SK-N-SH (cell line): ENCODE results near the gene SDK1. TPM values are rescaled to one million over a fixed set of nuclear protein-coding genes. Genes with fewer than 3 reads are reported as not detected.

Source experiments
- CTCF ChIA-PET: fragments of 300-600, 350-600 bp; formaldehyde crosslinking; extraction: SDS; loops from one replicate; lab custom pipeline; 2021; lab: Yijun Ruan, JAX
- POLR2A ChIA-PET: fragments of 350-600 bp; sonication (Branson Sonifier 250); formaldehyde crosslinking; extraction: SDS; loops from one replicate; lab custom pipeline; 2020; ENCODE audit warnings: antibody characterized with exemption, inconsistent platforms; lab: Yijun Ruan, JAX
- DNase-seq: peaks from one replicate; pipeline ENCODE4 v3.0.0; 2012
- H2AFZ ChIP-seq: fragments of 200-600 bp; sonication (generic); 2 replicates; pipeline ENCODE4 v1.8.1; 2016; ENCODE audit warnings: antibody characterized with exemption, mild to moderate bottlenecking, low read depth
- H3F3A ChIP-seq: fragments of 200-600 bp; sonication (generic); replicated peaks from 2 replicates; pipeline ENCODE3; 2016; ENCODE audit warnings: antibody characterized with exemption, mild to moderate bottlenecking; ENCODE audit not compliant: insufficient read depth
- H3K27ac ChIP-seq, 2 experiments: fragments of 200-500 bp in 1 of 2; fragments of 200-600 bp in 1 of 2; sonication (Bioruptor generic) in 1 of 2; sonication (generic), shearing (Covaris generic) in 1 of 2; 2 replicates each; pipeline versions ENCODE4 v1.5.1 to v1.6.1; 2014 to 2016; ENCODE audit warnings: low read depth in 2 of 2, inconsistent platforms in 1 of 2, low read length in 1 of 2, mild to moderate bottlenecking in 1 of 2, mixed read lengths in 1 of 2
- H3K27me3 ChIP-seq: fragments of 200-600 bp; sonication (generic), shearing (Covaris generic); 2 replicates; pipeline ENCODE4 v1.6.1; 2016; ENCODE audit warnings: mixed run types; ENCODE audit not compliant: insufficient read depth
- H3K36me3 ChIP-seq, 2 experiments: fragments of 200-500 bp in 1 of 2; fragments of 200-600 bp in 1 of 2; sonication (Bioruptor generic) in 1 of 2; sonication (generic) in 1 of 2; replicated peaks in 1 of 2; 2 replicates each; pipeline versions ENCODE3 to v1.5.1; 2014 to 2016; ENCODE audit warnings: low read length in 1 of 2, mild to moderate bottlenecking in 1 of 2; ENCODE audit not compliant: insufficient read depth in 2 of 2, control insufficient read depth in 1 of 2
- H3K4me1 ChIP-seq, 2 experiments: fragments of 200-500 bp in 1 of 2; fragments of 200-600 bp in 1 of 2; sonication (Bioruptor generic) in 1 of 2; sonication (generic), shearing (Covaris generic) in 1 of 2; 2 replicates each; pipeline versions ENCODE4 v1.5.1 to v1.6.1; 2014 to 2016; ENCODE audit warnings: low read depth in 1 of 2, low read length in 1 of 2, mixed run types in 1 of 2; ENCODE audit not compliant: insufficient read depth in 2 of 2, control insufficient read depth in 1 of 2
- H3K4me2 ChIP-seq: fragments of 200-600 bp; sonication (generic), shearing (Covaris generic); 2 replicates; pipeline ENCODE4 v1.6.1; 2017; ENCODE audit warnings: mixed run types
- H3K4me3 ChIP-seq, 2 experiments: fragments of 200-500 bp in 1 of 2; fragments of 200-600 bp in 1 of 2; sonication (Bioruptor generic) in 1 of 2; sonication (generic), shearing (Covaris generic) in 1 of 2; 2 replicates each; pipeline versions ENCODE4 v1.5.1 to v1.8.1; 2014 to 2016; ENCODE audit warnings: low read depth in 2 of 2, inconsistent platforms in 1 of 2, low read length in 1 of 2, mild to moderate bottlenecking in 1 of 2, mixed read lengths in 1 of 2, moderate library complexity in 1 of 2
- H3K79me2 ChIP-seq: fragments of 200-600 bp; sonication (generic); 2 replicates; pipeline ENCODE4 v1.8.1; 2017; ENCODE audit warnings: mild to moderate bottlenecking; ENCODE audit not compliant: insufficient read depth
- H3K9ac ChIP-seq: fragments of 200-600 bp; sonication (generic); 2 replicates; pipeline ENCODE4 v1.6.1; 2017; ENCODE audit warnings: mixed run types
- H3K9me2 ChIP-seq: fragments of 200-600 bp; sonication (generic); 2 replicates; pipeline ENCODE4 v1.6.1; 2017; ENCODE audit warnings: mixed run types
- H3K9me3 ChIP-seq: fragments of 200-600 bp; sonication (generic); 2 replicates; pipeline ENCODE4 v1.6.1; 2017; ENCODE audit warnings: mixed run types, mild to moderate bottlenecking, moderate library complexity
- H4K20me1 ChIP-seq: fragments of 200-600 bp; sonication (generic); 2 replicates; pipeline ENCODE4 v1.6.1; 2017; ENCODE audit warnings: mild to moderate bottlenecking, mixed run types; ENCODE audit not compliant: insufficient read depth
- CHD2 ChIP-seq: fragments of 150-350 bp; IDR thresholded peaks from 2 replicates; pipeline ENCODE4 v1.6.1; 2018; ENCODE audit warnings: low read length; ENCODE audit not compliant: partially characterized antibody
- EP300 ChIP-seq, 2 experiments: IDR thresholded peaks; 2 replicates each; pipeline versions ENCODE4 v1.4.0 to v1.6.1; 2012; ENCODE audit warnings: borderline replicate concordance in 1 of 2, low read depth in 1 of 2, low read length in 1 of 2
- EZH2phosphoT487 ChIP-seq: fragments of 200-600 bp; sonication (generic); IDR thresholded peaks from 2 replicates; pipeline ENCODE4 v1.6.1; 2017; ENCODE audit warnings: low read depth, mixed run types, mild to moderate bottlenecking, antibody characterized with exemption, moderate library complexity, borderline replicate concordance
- FOXJ3 ChIP-seq: sonication (generic); formaldehyde crosslinking; IDR thresholded peaks from 2 replicates; pipeline ENCODE4 v1.5.1; 2020; ENCODE audit warnings: mild to moderate bottlenecking, missing genetic modification reagents
- FOXM1 ChIP-seq: IDR thresholded peaks from 2 replicates; pipeline ENCODE4 v1.4.0; 2012; ENCODE audit warnings: low read depth, mild to moderate bottlenecking
- GABPA ChIP-seq: IDR thresholded peaks from 2 replicates; pipeline ENCODE4 v1.4.0; 2012; ENCODE audit warnings: low read depth, mild to moderate bottlenecking
- MAX ChIP-seq: IDR thresholded peaks from 2 replicates; pipeline ENCODE4 v1.4.0; 2012; ENCODE audit warnings: low read depth
- NRF1 ChIP-seq: IDR thresholded peaks from 2 replicates; pipeline ENCODE4 v1.6.1; 2012; ENCODE audit warnings: low read depth, mild to moderate bottlenecking, low read length
- POLR2AphosphoS5 ChIP-seq: IDR thresholded peaks from 2 replicates; pipeline ENCODE4 v1.6.1; 2012; ENCODE audit warnings: low read depth, low read length
- RCOR1 ChIP-seq: fragments of 150-350 bp; IDR thresholded peaks from 2 replicates; pipeline ENCODE4 v1.6.1; 2017; ENCODE audit warnings: antibody characterized with exemption, low read length
- RFX5 ChIP-seq: IDR thresholded peaks from 2 replicates; pipeline ENCODE4 v1.6.1; 2012; ENCODE audit warnings: mild to moderate bottlenecking, improper control_type of control experiment, low read length
- SMC3 ChIP-seq: IDR thresholded peaks from 2 replicates; pipeline ENCODE4 v1.6.1; 2012; ENCODE audit warnings: low read depth, low read length, improper control_type of control experiment
- TCF12 ChIP-seq: IDR thresholded peaks from 2 replicates; pipeline ENCODE4 v1.4.0; 2012
- TEAD4 ChIP-seq: IDR thresholded peaks from 2 replicates; pipeline ENCODE4 v1.4.0; 2012; ENCODE audit warnings: mild to moderate bottlenecking, borderline replicate concordance; ENCODE audit not compliant: insufficient read depth
- USF1 ChIP-seq: IDR thresholded peaks from 2 replicates; pipeline ENCODE4 v1.4.0; 2012; ENCODE audit warnings: low read depth, borderline replicate concordance
- YY1 ChIP-seq: IDR thresholded peaks from 2 replicates; pipeline ENCODE4 v1.4.0; 2012; ENCODE audit warnings: low read depth, mild to moderate bottlenecking
- WGBS: methylation state at CpG from one replicate; pipeline ENCODE4 v1.1.6; 2017; ENCODE audit warnings: low lambda C conversion rate; 5-methylcytosine and 5-hydroxymethylcytosine counted together
- polyA plus RNA-seq, 3 experiments: library from polyadenylated mRNA; depleted of rRNA; stranded (reverse); fragments of >200 nt; gene quantifications; 2 replicates each; pipeline ENCODE4 v1.2.3, GENCODE V29; 2012
- TF ChIP-seq, protein P1 (sequence below): IDR thresholded peaks from 2 replicates; pipeline ENCODE4; 2012
- TF ChIP-seq, protein P2 (sequence below): fragments of 200-600 bp; sonication (generic); IDR thresholded peaks from 2 replicates; pipeline ENCODE4 v1.6.1; 2017; ENCODE audit warnings: antibody characterized with exemption, mild to moderate bottlenecking, moderate library complexity

Gene SDK1
- polyA plus RNA-seq, 1 of the 3 experiments (the other 2 are of a cell fraction) = 1.2 TPM

- H2AFZ ChIP-seq = no peak overlapping the region
- no peak overlapping the region for H3K4me3 ChIP-seq
- 63% methylated on average over 25 of the region's 25 CpGs for WGBS
- no peaks in the 10 kb centered on the region for H3K79me2 ChIP-seq
- no peaks in the 10 kb centered on the region; the same call in 1 of the 2 replicates for H3K9me3 ChIP-seq
- no peak for TF ChIP-seq FOXM1
- no peak for TF ChIP-seq POLR2AphosphoS5
- no peak for TF ChIP-seq GABPA
- TF ChIP-seq EZH2phosphoT487 = no peak
- TF ChIP-seq TCF12 = no peak
- no peak for TF ChIP-seq SMC3
- TF ChIP-seq, protein P1, sequence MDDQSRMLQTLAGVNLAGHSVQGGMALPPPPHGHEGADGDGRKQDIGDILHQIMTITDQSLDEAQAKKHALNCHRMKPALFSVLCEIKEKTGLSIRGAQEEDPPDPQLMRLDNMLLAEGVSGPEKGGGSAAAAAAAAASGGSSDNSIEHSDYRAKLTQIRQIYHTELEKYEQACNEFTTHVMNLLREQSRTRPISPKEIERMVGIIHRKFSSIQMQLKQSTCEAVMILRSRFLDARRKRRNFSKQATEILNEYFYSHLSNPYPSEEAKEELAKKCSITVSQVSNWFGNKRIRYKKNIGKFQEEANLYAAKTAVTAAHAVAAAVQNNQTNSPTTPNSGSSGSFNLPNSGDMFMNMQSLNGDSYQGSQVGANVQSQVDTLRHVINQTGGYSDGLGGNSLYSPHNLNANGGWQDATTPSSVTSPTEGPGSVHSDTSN = no peak
- DNase-seq = no peak
- POLR2A ChIA-PET = no interaction called here
- H3K36me3 ChIP-seq = no peaks in the 10 kb centered on the region
- CTCF ChIA-PET = interaction anchor here (0.5 to 0.7 kb wide), 2 partner anchors 12 to 131 kb away, joined by 3 read pairs; no protein-coding TSS in a partner anchor
- H3K4me1 ChIP-seq = peaks cover 0 to 20% of the 10 kb centered on the region in 2 experiments; a peak in 1 of 4 replicates
- H3K27ac ChIP-seq = no peak overlapping the region
- no peaks in the 10 kb centered on the region for H3F3A ChIP-seq
- no peak overlapping the region for H3K9ac ChIP-seq
- H4K20me1 ChIP-seq = no peaks in the 10 kb centered on the region
- no peaks in the 10 kb centered on the region for H3K27me3 ChIP-seq
- H3K4me2 ChIP-seq = no peak overlapping the region
- H3K9me2 ChIP-seq = no peaks in the 10 kb centered on the region
Measured at GRCh38 chr7:4237296-4238235, 936.5 kb downstream of the SDK1 start.

DNA sequence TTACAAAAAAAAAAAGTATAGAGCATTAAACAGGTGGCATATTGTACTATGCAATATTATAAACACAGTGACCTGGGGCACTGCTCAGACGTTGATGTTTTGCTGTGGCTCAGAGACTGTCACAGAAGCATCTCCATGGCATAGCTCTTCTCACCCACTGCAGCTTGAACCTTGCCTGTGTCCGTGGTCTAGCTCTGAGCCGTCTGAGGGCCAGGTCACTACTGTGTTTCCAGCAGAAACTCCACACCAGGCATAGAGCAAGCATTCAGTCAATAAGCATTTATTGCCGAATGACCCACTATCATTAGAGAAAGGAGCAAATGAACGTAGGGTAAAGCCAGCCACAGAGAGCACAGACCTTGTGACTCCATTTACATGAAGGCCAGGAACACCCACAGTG lies 937.8 kb downstream of the SDK1 start:
- TF ChIP-seq TEAD4 (no peak), TCF12 (no peak), RFX5 (no peak), POLR2AphosphoS5 (no peak), FOXM1 (no peak)
- 36% methylated on average over 5 of the region's 5 CpGs for WGBS
- H3K27ac ChIP-seq = no peak overlapping the region
- no peaks in the 10 kb centered on the region for H4K20me1 ChIP-seq
- H2AFZ ChIP-seq = no peak overlapping the region
- H3K9me2 ChIP-seq = no peaks in the 10 kb centered on the region
- peaks cover 0 to 20% of the 10 kb centered on the region in 2 experiments; a peak in 1 of 4 replicates for H3K4me1 ChIP-seq
- H3K27me3 ChIP-seq = no peaks in the 10 kb centered on the region
- H3K4me2 ChIP-seq = no peak overlapping the region
- ChIA-PET POLR2A (no interaction called here), CTCF (no interaction called here)
- H3K36me3 ChIP-seq = no peaks in the 10 kb centered on the region
- H3K9ac ChIP-seq = no peak overlapping the region
- no peaks in the 10 kb centered on the region; the same call in 1 of the 2 replicates for H3K9me3 ChIP-seq
- no peak overlapping the region for H3K4me3 ChIP-seq
- H3F3A ChIP-seq = no peaks in the 10 kb centered on the region
- no peaks in the 10 kb centered on the region for H3K79me2 ChIP-seq
- no peak for DNase-seq

- H3K79me2 ChIP-seq = no peaks in the 10 kb centered on the region
- TF ChIP-seq, protein P2, sequence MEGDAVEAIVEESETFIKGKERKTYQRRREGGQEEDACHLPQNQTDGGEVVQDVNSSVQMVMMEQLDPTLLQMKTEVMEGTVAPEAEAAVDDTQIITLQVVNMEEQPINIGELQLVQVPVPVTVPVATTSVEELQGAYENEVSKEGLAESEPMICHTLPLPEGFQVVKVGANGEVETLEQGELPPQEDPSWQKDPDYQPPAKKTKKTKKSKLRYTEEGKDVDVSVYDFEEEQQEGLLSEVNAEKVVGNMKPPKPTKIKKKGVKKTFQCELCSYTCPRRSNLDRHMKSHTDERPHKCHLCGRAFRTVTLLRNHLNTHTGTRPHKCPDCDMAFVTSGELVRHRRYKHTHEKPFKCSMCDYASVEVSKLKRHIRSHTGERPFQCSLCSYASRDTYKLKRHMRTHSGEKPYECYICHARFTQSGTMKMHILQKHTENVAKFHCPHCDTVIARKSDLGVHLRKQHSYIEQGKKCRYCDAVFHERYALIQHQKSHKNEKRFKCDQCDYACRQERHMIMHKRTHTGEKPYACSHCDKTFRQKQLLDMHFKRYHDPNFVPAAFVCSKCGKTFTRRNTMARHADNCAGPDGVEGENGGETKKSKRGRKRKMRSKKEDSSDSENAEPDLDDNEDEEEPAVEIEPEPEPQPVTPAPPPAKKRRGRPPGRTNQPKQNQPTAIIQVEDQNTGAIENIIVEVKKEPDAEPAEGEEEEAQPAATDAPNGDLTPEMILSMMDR = no peak
- TF ChIP-seq CHD2 (peak; percentile 50), NRF1 (no peak), EP300 (IDR thresholded peaks at IDR 0.05; ENCODE audit: borderline replicate concordance in 1 of 2, low read depth in 1 of 2, low read length in 1 of 2) (peak in 1 of 2 experiments; percentile 65; a peak in 1 of 4 replicates), MAX (no peak), YY1 (no peak), RCOR1 (peak; percentile 85; the same call in 1 of the 2 replicates), USF1 (no peak), FOXJ3 (CRISPR knock-in tag) (0 out of 2 replicates have a peak, but pooled peaks have one; percentile 46)
- no peak overlapping the region for H2AFZ ChIP-seq
- H3K9me3 ChIP-seq = no peaks in the 10 kb centered on the region; the same call in 1 of the 2 replicates
- H3F3A ChIP-seq = no peaks in the 10 kb centered on the region
- no peak overlapping the region for H3K9ac ChIP-seq
- H3K4me2 ChIP-seq = no peak overlapping the region
- H3K9me2 ChIP-seq = no peaks in the 10 kb centered on the region
- CTCF ChIA-PET = no interaction called here
- H3K4me1 ChIP-seq = peaks cover 0 to 20% of the 10 kb centered on the region in 2 experiments; a peak in 1 of 4 replicates
- peak overlapping the region in 1 of 2 experiments; percentile 50; a peak in 1 of 4 replicates for H3K27ac ChIP-seq
- no peaks in the 10 kb centered on the region for H4K20me1 ChIP-seq
- H3K36me3 ChIP-seq = no peaks in the 10 kb centered on the region
- no peaks in the 10 kb centered on the region for H3K27me3 ChIP-seq
- H3K4me3 ChIP-seq = no peak overlapping the region
- peak; percentile 80 for DNase-seq
- POLR2A ChIA-PET = no interaction called here
- WGBS = 51% methylated on average over 10 of the region's 10 CpGs
Measured at GRCh38 chr7:4240042-4240441, 939.0 kb downstream of the SDK1 start.
